GF-D8 (cell line): ENCODE results near the gene VPS33B.

Experiments
- DNase-seq: peaks from one replicate; lab custom pipeline; 2025; lab: John Stamatoyannopoulos, UW

The VPS33B gene

GRCh38 chr15:90949979-90950675, 72.3 kb downstream of the VPS33B start:
- DNase-seq: no peak
